Astrocyte (in vitro differentiated cells and primary cell): ENCODE data around the gene MPP2. TPM values are rescaled to one million over a fixed set of nuclear protein-coding genes. Genes with fewer than 3 reads are reported as not detected.

Source experiments
- DNase-seq: peaks from one replicate; pipeline ENCODE4 v3.0.0-alpha.2; 2010; ENCODE audit warnings: low read depth
- FAIRE-seq: peaks from 2 replicates; lab custom pipeline; 2011; peaks lifted over from hg19 to GRCh38; lab: Jason Lieb, UNC
- H2AFZ ChIP-seq: 2 replicates; pipeline ENCODE4 v1.6.0; 2012; ENCODE audit warnings: low read depth, low read length, inconsistent platforms
- H3K27ac ChIP-seq: 2 replicates; pipeline ENCODE4 v1.5.1; 2011; ENCODE audit warnings: low read depth, low read length, inconsistent platforms
- H3K27me3 ChIP-seq: 2 replicates; pipeline ENCODE4 v1.6.0; 2011; ENCODE audit warnings: low read length, inconsistent platforms; ENCODE audit not compliant: insufficient read depth
- H3K36me3 ChIP-seq: 2 replicates; pipeline ENCODE4 v1.5.1; 2011; ENCODE audit warnings: low read length, inconsistent platforms; ENCODE audit not compliant: insufficient read depth
- H3K4me1 ChIP-seq: 2 replicates; pipeline ENCODE4 v1.5.1; 2011; ENCODE audit warnings: low read length, inconsistent platforms; ENCODE audit not compliant: insufficient read depth
- H3K4me2 ChIP-seq: 2 replicates; pipeline ENCODE4 v1.6.0; 2012; ENCODE audit warnings: low read length, inconsistent platforms
- H3K4me3 ChIP-seq: 2 replicates; pipeline ENCODE4 v1.5.1; 2011; ENCODE audit warnings: low read depth, mild to moderate bottlenecking, low read length, inconsistent platforms; ENCODE audit not compliant: insufficient read depth
- H3K79me2 ChIP-seq: 2 replicates; pipeline ENCODE4 v1.6.0; 2012; ENCODE audit warnings: mild to moderate bottlenecking, low read length, inconsistent platforms; ENCODE audit not compliant: insufficient read depth
- H3K9ac ChIP-seq: 2 replicates; pipeline ENCODE4 v1.6.0; 2012; ENCODE audit warnings: mild to moderate bottlenecking, low read length, inconsistent platforms
- H3K9me3 ChIP-seq: 2 replicates; pipeline ENCODE4 v1.5.1; 2012; ENCODE audit warnings: low read depth, mild to moderate bottlenecking, low read length, inconsistent platforms; ENCODE audit not compliant: insufficient read depth
- H4K20me1 ChIP-seq: 2 replicates; pipeline ENCODE4 v1.6.0; 2012; ENCODE audit warnings: low read length, inconsistent platforms; ENCODE audit not compliant: insufficient read depth
- H3K27ac Mint-ChIP-seq: one replicate; pipeline ENCODE4 v1.8.0; 2021; ENCODE audit warnings: mild to moderate bottlenecking, mixed read lengths; ENCODE audit not compliant: unreplicated experiment
- H3K27me3 Mint-ChIP-seq: one replicate; pipeline ENCODE4 v1.8.0; 2021; ENCODE audit warnings: low read depth, mixed read lengths; ENCODE audit not compliant: unreplicated experiment
- H3K36me3 Mint-ChIP-seq: one replicate; pipeline ENCODE4 v1.8.0; 2021; ENCODE audit warnings: low read depth, mixed read lengths; ENCODE audit not compliant: unreplicated experiment
- H3K4me1 Mint-ChIP-seq: one replicate; pipeline ENCODE4 v1.8.0; 2021; ENCODE audit warnings: low read depth, mixed read lengths; ENCODE audit not compliant: unreplicated experiment
- H3K4me3 Mint-ChIP-seq: one replicate; pipeline ENCODE4 v1.8.0; 2021; ENCODE audit warnings: mild to moderate bottlenecking, moderate library complexity, mixed read lengths; ENCODE audit not compliant: unreplicated experiment
- H3K9me3 Mint-ChIP-seq: one replicate; pipeline ENCODE4 v1.8.0; 2021; ENCODE audit warnings: mild to moderate bottlenecking, mixed read lengths; ENCODE audit not compliant: unreplicated experiment
- EZH2 ChIP-seq: IDR thresholded peaks from 2 replicates; pipeline ENCODE4 v1.6.1; 2012; ENCODE audit warnings: mild to moderate bottlenecking, low read length, inconsistent platforms; ENCODE audit not compliant: insufficient read depth
- total RNA-seq: library from RNA; stranded (reverse); gene quantifications from 2 replicates; pipeline ENCODE4 v1.2.1, GENCODE V29; 2021
- TF ChIP-seq, protein P1 (sequence below): IDR thresholded peaks from 2 replicates; pipeline ENCODE4 v1.5.1; 2011; ENCODE audit warnings: low read depth, mild to moderate bottlenecking, inconsistent platforms, low read length, moderate library complexity; ENCODE audit not compliant: insufficient read depth

Gene MPP2
- total RNA-seq, 1 donor from 2014 or later = 8.0 TPM

DNA sequence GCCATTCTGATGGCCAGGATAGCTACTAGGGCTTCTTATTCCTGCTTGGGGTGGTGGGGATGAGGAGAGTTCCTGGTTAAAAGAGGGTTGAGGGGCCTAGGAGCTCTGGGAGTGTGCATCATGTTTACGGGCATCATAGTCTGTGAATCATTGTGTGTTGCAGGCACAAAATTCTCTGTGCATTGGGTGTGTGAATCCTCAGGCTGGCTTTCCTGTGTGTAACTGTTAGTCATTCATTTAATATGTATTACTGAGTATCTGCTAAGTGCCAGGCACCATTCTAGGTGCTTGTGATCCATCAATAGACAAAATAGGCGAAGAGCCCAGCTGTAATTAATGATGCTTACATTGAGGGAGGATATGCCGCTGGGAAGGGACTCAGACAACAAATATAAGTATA, 29.1 kb upstream of the MPP2 start:
- Mint-ChIP-seq H3K36me3 (no peaks in the 10 kb centered on the region), H3K9me3 (no peaks in the 10 kb centered on the region), H3K4me3 (no peak overlapping the region), H3K4me1 (peaks cover 3% of the 10 kb centered on the region), H3K27me3 (peaks cover 40% of the 10 kb centered on the region), H3K27ac (no peak overlapping the region)
- FAIRE-seq = no peak
- H3K36me3 ChIP-seq = no peaks in the 10 kb centered on the region
- no peaks in the 10 kb centered on the region for H3K79me2 ChIP-seq
- no peaks in the 10 kb centered on the region for H3K4me1 ChIP-seq
- H3K4me3 ChIP-seq = no peak overlapping the region
- no peak for DNase-seq
- no peak overlapping the region for H3K4me2 ChIP-seq
- H3K9me3 ChIP-seq = no peaks in the 10 kb centered on the region
- H4K20me1 ChIP-seq = no peaks in the 10 kb centered on the region
- H3K27ac ChIP-seq = no peak overlapping the region
- no peak for TF ChIP-seq EZH2
- TF ChIP-seq, protein P1, sequence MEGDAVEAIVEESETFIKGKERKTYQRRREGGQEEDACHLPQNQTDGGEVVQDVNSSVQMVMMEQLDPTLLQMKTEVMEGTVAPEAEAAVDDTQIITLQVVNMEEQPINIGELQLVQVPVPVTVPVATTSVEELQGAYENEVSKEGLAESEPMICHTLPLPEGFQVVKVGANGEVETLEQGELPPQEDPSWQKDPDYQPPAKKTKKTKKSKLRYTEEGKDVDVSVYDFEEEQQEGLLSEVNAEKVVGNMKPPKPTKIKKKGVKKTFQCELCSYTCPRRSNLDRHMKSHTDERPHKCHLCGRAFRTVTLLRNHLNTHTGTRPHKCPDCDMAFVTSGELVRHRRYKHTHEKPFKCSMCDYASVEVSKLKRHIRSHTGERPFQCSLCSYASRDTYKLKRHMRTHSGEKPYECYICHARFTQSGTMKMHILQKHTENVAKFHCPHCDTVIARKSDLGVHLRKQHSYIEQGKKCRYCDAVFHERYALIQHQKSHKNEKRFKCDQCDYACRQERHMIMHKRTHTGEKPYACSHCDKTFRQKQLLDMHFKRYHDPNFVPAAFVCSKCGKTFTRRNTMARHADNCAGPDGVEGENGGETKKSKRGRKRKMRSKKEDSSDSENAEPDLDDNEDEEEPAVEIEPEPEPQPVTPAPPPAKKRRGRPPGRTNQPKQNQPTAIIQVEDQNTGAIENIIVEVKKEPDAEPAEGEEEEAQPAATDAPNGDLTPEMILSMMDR = no peak
- no peak overlapping the region for H3K9ac ChIP-seq
- H2AFZ ChIP-seq = no peak overlapping the region
- peaks cover 7% of the 10 kb centered on the region for H3K27me3 ChIP-seq

DNA sequence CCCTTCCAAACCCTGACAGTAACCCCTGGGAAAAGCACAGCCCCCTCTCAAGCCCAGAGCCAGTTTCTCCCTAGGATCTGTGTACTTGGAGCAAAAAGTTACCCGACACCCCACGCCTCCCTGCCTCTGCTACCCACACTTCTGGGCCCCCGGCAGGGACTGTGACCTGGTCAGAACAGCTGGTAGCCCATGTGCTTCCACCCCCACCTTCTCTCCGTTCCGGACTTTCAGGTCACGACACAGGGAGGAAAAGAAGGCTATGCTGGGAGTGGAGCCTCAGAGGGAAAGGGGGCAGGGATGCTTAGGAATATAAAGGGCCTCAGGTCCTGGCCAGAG, 28.6 kb upstream of the MPP2 start:
- Histone ChIP-seq H3K4me1 (no peaks in the 10 kb centered on the region), H4K20me1 (no peaks in the 10 kb centered on the region), H3K4me3 (no peak overlapping the region), H2AFZ (no peak overlapping the region), H3K9ac (no peak overlapping the region), H3K27me3 (peaks cover 7% of the 10 kb centered on the region), H3K36me3 (no peaks in the 10 kb centered on the region), H3K9me3 (no peaks in the 10 kb centered on the region), H3K4me2 (no peak overlapping the region), H3K79me2 (no peaks in the 10 kb centered on the region), H3K27ac (no peak overlapping the region)
- H3K27me3 Mint-ChIP-seq = peaks cover 43% of the 10 kb centered on the region
- H3K27ac Mint-ChIP-seq = no peak overlapping the region
- peaks cover 3% of the 10 kb centered on the region for H3K4me1 Mint-ChIP-seq
- H3K9me3 Mint-ChIP-seq = no peaks in the 10 kb centered on the region
- FAIRE-seq (no peak), DNase-seq (no peak)
- TF ChIP-seq, protein P1 = no peak
- no peak for TF ChIP-seq EZH2
- H3K36me3 Mint-ChIP-seq = no peaks in the 10 kb centered on the region
- no peak overlapping the region for H3K4me3 Mint-ChIP-seq

DNA sequence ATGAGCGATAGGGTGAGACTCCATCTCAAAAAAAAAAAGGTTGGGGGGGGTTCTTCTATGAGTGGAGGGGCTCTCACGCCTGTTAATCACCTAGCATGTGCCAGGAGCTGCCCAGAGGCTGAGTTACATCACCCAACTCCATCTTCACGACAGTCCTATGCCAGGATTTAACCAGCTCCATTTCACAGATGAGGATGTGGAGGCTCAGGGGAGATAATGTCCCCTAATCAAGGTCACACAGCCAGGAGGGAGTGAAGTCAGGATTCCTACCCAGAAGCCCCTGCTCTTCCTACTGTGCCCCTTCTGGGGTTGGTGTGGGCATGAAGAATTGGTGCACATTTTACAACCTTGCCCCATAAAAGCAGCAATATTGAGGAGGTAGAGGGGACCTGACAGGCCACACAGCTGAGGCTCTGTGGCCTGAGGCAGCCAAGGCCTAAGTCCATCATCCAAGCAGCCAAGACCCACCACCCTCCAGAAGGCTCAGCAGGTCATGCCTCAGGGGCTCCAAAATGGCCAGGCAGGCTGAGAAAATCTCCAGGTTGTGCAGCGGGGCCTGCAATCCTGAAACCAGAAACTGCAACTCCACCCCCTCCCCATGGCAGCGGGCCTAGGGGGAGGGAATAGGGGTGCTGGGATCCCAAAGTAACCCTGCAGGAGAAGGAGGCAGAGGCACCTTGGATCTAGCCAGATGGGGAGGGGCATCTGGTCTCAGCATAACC, 28.0 kb upstream of the MPP2 start:
- Mint-ChIP-seq H3K4me3 (no peak overlapping the region), H3K27ac (no peak overlapping the region), H3K27me3 (peaks cover 39% of the 10 kb centered on the region), H3K36me3 (no peaks in the 10 kb centered on the region), H3K9me3 (no peaks in the 10 kb centered on the region), H3K4me1 (peaks cover 3% of the 10 kb centered on the region)
- Histone ChIP-seq H4K20me1 (no peaks in the 10 kb centered on the region), H3K4me1 (no peaks in the 10 kb centered on the region), H3K4me2 (no peak overlapping the region), H3K36me3 (no peaks in the 10 kb centered on the region), H3K27ac (no peak overlapping the region), H3K27me3 (peaks cover 7% of the 10 kb centered on the region), H3K9ac (no peak overlapping the region), H3K9me3 (no peaks in the 10 kb centered on the region), H2AFZ (no peak overlapping the region), H3K4me3 (no peak overlapping the region), H3K79me2 (no peaks in the 10 kb centered on the region)
- FAIRE-seq (no peak), DNase-seq (no peak)
- TF ChIP-seq, protein P1 = no peak
- TF ChIP-seq EZH2 = no peak
